Measurements from ENCODE around the gene ABHD14A. TPM values are rescaled to one million over a fixed set of nuclear protein-coding genes. Genes with fewer than 3 reads are reported as not detected.

Gene ABHD14A
- total RNA-seq, 2 donors from 2014 or later, result 15.5 to 16.1 TPM

GRCh38 chr3:51971350-51971749, 3.5 kb upstream of the ABHD14A start:
- WGBS, 2 donors, result 79 to 96% methylated on average over 8 to 11 of the region's 11 CpGs
- no peak overlapping the region for H3K4me3 ChIP-seq
- TF ChIP-seq POLR2A (IDR thresholded peaks at IDR 0.05), result no peak
- TF ChIP-seq, protein P1, sequence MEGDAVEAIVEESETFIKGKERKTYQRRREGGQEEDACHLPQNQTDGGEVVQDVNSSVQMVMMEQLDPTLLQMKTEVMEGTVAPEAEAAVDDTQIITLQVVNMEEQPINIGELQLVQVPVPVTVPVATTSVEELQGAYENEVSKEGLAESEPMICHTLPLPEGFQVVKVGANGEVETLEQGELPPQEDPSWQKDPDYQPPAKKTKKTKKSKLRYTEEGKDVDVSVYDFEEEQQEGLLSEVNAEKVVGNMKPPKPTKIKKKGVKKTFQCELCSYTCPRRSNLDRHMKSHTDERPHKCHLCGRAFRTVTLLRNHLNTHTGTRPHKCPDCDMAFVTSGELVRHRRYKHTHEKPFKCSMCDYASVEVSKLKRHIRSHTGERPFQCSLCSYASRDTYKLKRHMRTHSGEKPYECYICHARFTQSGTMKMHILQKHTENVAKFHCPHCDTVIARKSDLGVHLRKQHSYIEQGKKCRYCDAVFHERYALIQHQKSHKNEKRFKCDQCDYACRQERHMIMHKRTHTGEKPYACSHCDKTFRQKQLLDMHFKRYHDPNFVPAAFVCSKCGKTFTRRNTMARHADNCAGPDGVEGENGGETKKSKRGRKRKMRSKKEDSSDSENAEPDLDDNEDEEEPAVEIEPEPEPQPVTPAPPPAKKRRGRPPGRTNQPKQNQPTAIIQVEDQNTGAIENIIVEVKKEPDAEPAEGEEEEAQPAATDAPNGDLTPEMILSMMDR (IDR thresholded peaks at IDR 0.05), result no peak
- ATAC-seq (no peak), DNase-seq (no peak)
- no peaks in the 10 kb centered on the region for H3K9me3 ChIP-seq
- H3K27me3 ChIP-seq, result no peaks in the 10 kb centered on the region
- H3K36me3 ChIP-seq (replicated peaks in 1 of 2; ENCODE audit: insufficient read depth in 1 of 2, low read depth in 2 of 2), result no peaks in the 10 kb centered on the region
- H3K27ac ChIP-seq, result peak overlapping the region; percentile 17 to 52 (median 45)
- peaks cover 81% of the 10 kb centered on the region for H3K4me1 ChIP-seq
- intact Hi-C loops (cut with DNase I), result no loop called here

- intact Hi-C loops (cut with DNase I), result no loop called here
- Histone ChIP-seq H3K9me3 (no peaks in the 10 kb centered on the region), H3K4me1 (peaks cover 59% of the 10 kb centered on the region), H3K27me3 (no peaks in the 10 kb centered on the region), H3K27ac (peak overlapping the region; percentile 84 to 97 (median 92)), H3K36me3 (replicated peaks in 1 of 2; ENCODE audit: insufficient read depth in 1 of 2, low read depth in 2 of 2) (no peaks in the 10 kb centered on the region), H3K4me3 (peak overlapping the region; percentile 30 to 34)
- TF ChIP-seq, protein P1 (IDR thresholded peaks at IDR 0.05), result no peak
- no peak for TF ChIP-seq POLR2A (IDR thresholded peaks at IDR 0.05)
- ATAC-seq, result peak; percentile 34
- peak in 3 of 4 donors; percentile 62 to 74 (median 65) for DNase-seq
- 8% methylated on average over 30 of the region's 30 CpGs; no CpG with 5 or more reads in 1 of the 2 donors for WGBS, 2 donors
These were observed 444 bp upstream of the ABHD14A start for GRCh38 chr3:51974277-51974962.

DNA sequence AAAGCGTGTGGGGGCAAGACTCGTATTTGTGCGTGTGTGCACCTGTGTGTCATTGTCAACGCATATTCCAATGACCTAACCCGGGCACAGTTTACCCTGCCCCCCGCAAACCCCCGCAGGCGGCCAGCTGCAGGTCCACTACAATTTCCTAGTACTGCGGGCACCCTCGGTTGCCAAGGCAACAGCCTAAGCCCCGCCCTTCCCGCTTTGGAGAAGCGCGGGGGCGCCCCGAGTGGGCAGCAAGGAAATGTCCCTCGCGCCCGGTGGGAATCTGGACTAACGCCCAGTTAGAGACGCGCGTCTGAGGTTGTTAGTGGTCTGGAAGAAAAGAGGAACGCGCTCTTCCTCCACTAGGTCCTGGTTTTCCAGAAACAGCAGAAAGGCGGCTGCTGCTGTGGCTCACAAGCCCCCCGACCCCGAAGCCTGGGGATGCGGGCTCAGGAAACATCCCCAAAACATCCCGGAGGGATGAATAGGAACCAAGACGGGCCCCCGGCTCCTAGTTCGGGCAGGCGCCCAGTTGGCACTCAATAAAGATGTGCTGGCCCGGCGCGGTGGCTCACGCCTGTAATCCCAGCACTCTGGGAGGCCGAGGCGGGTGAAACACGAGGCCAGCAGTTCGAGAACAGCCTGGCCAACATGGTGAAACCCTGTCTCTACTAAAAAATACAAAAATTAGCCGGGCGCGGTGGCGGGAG, 1.1 kb downstream of the ABHD14A start:
- no peaks in the 10 kb centered on the region for H3K27me3 ChIP-seq
- peak overlapping the region in 3 of 4 donors; percentile 84 to 97 (median 95) for H3K27ac ChIP-seq
- no peaks in the 10 kb centered on the region for H3K36me3 ChIP-seq (replicated peaks in 1 of 2; ENCODE audit: insufficient read depth in 1 of 2, low read depth in 2 of 2)
- ATAC-seq (no peak), DNase-seq (peak; percentile 66 to 83 (median 78))
- no peaks in the 10 kb centered on the region for H3K9me3 ChIP-seq
- TF ChIP-seq, protein P1 (IDR thresholded peaks at IDR 0.05), result peak in 1 of 7 experiments; percentile 1
- no peak for TF ChIP-seq POLR2A (IDR thresholded peaks at IDR 0.05)
- no peak overlapping the region for H3K4me3 ChIP-seq
- peaks cover 43% of the 10 kb centered on the region for H3K4me1 ChIP-seq
- intact Hi-C loops (cut with DNase I), result no loop called here
- WGBS, 2 donors, result 34 to 45% methylated on average over 20 to 46 of the region's 46 CpGs

DNA sequence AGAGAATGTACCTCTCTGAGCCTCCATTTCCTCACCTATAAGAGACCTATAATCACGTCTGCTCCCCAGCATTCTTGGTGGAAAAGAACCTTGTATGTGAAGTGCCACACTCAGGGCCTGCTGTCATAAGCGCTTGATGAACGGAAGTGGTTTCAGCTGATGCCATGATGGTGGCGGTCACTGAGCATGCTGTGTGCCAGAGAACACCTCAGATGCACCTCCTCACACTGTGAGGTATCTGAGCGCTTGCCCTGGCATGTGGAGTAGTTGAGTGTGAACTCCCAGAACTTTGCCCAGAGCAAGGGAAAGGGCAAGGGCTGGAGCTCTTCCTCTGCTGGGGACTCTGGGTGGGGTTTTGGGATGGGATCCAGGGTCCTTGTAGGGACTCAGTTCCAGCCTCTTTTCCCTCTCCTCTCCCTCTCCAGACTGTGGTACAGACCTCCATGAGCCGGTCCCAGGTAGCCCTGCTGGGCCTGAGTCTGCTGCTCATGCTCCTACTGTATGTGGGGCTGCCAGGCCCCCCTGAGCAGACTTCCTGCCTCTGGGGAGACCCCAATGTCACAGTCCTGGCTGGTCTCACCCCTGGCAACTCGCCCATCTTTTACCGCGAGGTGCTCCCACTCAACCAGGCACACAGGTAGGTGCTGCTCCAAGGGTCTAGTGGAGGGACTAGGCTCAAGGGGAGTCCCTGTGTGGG, 2.7 kb downstream of the ABHD14A start:
- ATAC-seq, result no peak
- 80 to 87% methylated on average over 6 to 9 of the region's 9 CpGs for WGBS, 2 donors
- Histone ChIP-seq H3K27me3 (no peaks in the 10 kb centered on the region), H3K4me3 (no peak overlapping the region), H3K27ac (peak overlapping the region in 1 of 4 donors; percentile 1), H3K36me3 (replicated peaks in 1 of 2; ENCODE audit: insufficient read depth in 1 of 2, low read depth in 2 of 2) (no peaks in the 10 kb centered on the region), H3K4me1 (peaks cover 39% of the 10 kb centered on the region), H3K9me3 (no peaks in the 10 kb centered on the region)
- intact Hi-C loops (cut with DNase I), result no loop called here
- TF ChIP-seq POLR2A (IDR thresholded peaks at IDR 0.05), result no peak
- TF ChIP-seq, protein P1 (IDR thresholded peaks at IDR 0.05), result no peak
- no peak for DNase-seq

Data from body of pancreas (tissue), 4 donors.